AG09309 (cell line): ENCODE data around the gene ZFAND3.
"Not testable (repeated sequence)": the region's sequence is repeated elsewhere in the genome, so short reads cannot be mapped to it uniquely, and the experiment has no call there.

Experiments used
- DNase-seq: peaks from one replicate; pipeline ENCODE4 v3.0.0-alpha.2; 2010; ENCODE audit warnings: low read depth
- H3K4me3 ChIP-seq: 2 replicates; pipeline ENCODE4 v1.5.1; 2011; ENCODE audit warnings: mild to moderate bottlenecking, low read depth, low read length, moderate library complexity; ENCODE audit not compliant: control insufficient read depth
- CTCF ChIP-seq: IDR thresholded peaks from 2 replicates; pipeline ENCODE4 v1.5.1; 2011; ENCODE audit warnings: mild to moderate bottlenecking, low read depth, low read length, inconsistent platforms; ENCODE audit not compliant: insufficient read depth, control insufficient read depth; ENCODE audit errors: missing control alignments

ZFAND3 gene

DNA sequence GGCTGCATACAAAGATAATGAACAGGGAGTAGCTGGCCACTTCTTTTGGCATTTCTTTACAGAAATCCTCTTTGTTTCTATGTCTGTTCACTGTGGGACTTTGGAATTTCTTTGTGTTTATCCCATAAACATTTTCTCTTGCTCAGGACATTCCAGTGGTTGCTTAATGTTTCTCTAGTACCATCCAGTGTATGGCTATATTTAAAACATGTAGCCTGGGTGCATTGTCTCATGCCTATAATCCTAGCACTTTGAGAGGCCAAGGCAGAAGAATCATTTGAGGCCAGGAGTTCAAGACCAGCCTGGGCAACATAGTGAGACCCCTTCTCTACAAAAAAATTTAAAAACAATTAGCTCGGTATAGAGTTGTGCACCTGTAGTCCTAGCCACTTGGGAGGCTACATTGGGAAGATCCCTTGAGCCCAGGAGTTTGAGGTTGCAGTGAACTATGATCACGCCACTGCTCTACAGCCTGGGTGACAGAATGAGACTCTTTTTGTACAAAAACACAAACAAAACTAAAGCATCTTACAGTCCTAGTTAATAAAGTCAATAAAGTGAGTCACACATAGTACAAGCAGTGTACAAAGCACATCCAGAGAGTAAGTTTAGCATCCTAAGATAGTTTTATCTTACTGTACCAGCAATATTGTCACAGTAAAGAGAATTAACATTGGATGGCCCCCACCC lies 63.3 kb downstream of the ZFAND3 start:
- no peak overlapping the region for H3K4me3 ChIP-seq
- peak; percentile 51 for DNase-seq
- no peak for TF ChIP-seq CTCF

DNA sequence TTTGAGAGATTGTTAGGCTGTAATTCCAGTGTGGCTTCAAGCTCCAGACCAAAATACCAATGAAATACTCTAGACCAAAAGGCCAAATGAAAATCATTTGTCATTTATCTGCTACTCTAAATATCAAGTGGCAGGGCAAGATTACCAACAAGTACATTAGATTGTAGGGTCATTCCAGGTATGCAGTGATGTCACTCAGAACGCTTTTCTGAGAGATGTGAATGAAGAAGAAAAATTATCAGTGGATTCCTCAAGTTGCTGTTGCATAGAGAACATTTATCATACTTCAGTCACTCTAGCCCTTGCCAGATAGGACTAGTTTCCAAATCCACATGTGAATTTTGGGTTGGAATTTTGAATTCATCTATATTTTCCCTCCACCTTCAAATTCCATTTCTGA lies 65.0 kb downstream of the ZFAND3 start:
- no peak for DNase-seq
- H3K4me3 ChIP-seq, result no peak overlapping the region
- TF ChIP-seq CTCF, result no peak

GRCh38 chr6:37889051-37889450 lies 69.5 kb downstream of the ZFAND3 start:
- no peak for TF ChIP-seq CTCF
- no peak for DNase-seq

DNA sequence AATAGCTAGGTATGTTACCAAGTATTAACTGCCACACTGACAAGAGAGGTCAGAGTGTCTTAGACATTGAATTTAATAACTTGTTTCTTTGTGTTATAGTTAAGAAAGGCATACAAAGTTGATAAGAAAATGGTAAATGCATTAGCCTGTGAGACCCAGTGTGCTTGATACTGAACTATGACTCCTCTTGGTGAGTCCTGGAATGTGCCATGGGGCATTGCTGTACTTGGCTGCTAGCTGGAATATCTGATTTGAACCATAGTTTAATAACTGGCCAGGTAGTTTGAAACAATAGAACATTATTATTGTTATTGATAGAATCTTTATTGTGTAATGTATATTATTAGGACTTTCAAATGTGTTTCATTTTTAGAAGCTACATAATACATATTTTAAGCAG lies 70.0 kb downstream of the ZFAND3 start:
- DNase-seq, result no peak
- no peak for TF ChIP-seq CTCF

More at GRCh38 chr6:37889051-37889450, 69.5 kb downstream of the ZFAND3 start:
- no peak overlapping the region for H3K4me3 ChIP-seq

GRCh38 chr6:37891072-37891471 lies 71.5 kb downstream of the ZFAND3 start:
- H3K4me3 ChIP-seq, result no peak overlapping the region
- DNase-seq, result no peak
- no peak for TF ChIP-seq CTCF

More for the DNA sequence above, 70.0 kb downstream of the ZFAND3 start:
- no peak overlapping the region for H3K4me3 ChIP-seq

GRCh38 chr6:37893257-37893656 lies 73.7 kb downstream of the ZFAND3 start:
- H3K4me3 ChIP-seq, result no peak overlapping the region
- DNase-seq, result no peak
- no peak for TF ChIP-seq CTCF

DNA sequence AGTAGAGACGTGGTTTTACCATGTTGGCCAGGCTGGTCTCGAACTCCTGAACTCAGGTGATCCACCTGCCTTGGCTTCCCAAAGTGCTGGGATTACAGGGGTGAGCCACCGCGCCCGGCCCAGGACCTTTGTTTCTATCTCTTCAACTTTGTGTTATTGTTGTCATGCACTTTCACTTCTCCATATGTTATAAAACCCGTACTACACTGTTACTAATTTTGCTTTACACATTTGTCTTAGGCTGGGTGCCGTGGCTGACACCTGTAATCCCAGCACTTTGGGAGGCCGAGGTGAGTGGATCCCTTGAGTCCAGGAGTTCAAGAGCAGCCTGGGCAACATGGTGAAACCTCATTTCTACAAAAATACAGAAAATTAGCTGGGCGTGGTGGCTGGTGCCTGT lies 74.2 kb downstream of the ZFAND3 start:
- DNase-seq, H3K4me3 ChIP-seq: not testable (repeated sequence)
